Endothelial cell of umbilical vein (primary cell): ENCODE measurements around the gene FAR1. TPM values are rescaled to one million over a fixed set of nuclear protein-coding genes. Genes with fewer than 3 reads are reported as not detected.

Experiments
- BruUV-seq: library from RNA; stranded (reverse); fragments of 400-500 nt; replicated peaks from 2 replicates; lab custom pipeline; 2021; lab: Mats Ljungman, UMichigan
- CTCF ChIA-PET: fragments of 300-600, 350-600 bp; sonication (Branson Sonifier 250); formaldehyde crosslinking; loops from one replicate; lab custom pipeline; 2021; ENCODE audit warnings: antibody characterized with exemption, inconsistent platforms; lab: Charles Lee
- POLR2A ChIA-PET: fragments of 300-600, 350-600 bp; sonication (Branson Sonifier 250); formaldehyde crosslinking; loops from one replicate; lab custom pipeline; 2021; ENCODE audit warnings: antibody characterized with exemption, inconsistent platforms; lab: Charles Lee
- DNase-seq: peaks from one replicate; pipeline ENCODE4 v3.0.0-alpha.2; 2011; ENCODE audit warnings: low read depth, low spot score
- FAIRE-seq: peaks from 2 replicates; lab custom pipeline; 2011; peaks lifted over from hg19 to GRCh38; lab: Jason Lieb, UNC
- H2AFZ ChIP-seq: 2 replicates; pipeline ENCODE4 v1.6.0; 2012; ENCODE audit warnings: low read depth, low read length, control low read depth, inconsistent platforms
- H3K27ac ChIP-seq: 2 replicates; pipeline ENCODE4 v1.5.1; 2011; ENCODE audit warnings: low read depth, mild to moderate bottlenecking, control low read depth, low read length, moderate library complexity; ENCODE audit not compliant: insufficient read depth
- H3K27me3 ChIP-seq, 2 experiments: 2 replicates each; pipeline versions ENCODE4 v1.6.0 to v1.6.1; 2011; ENCODE audit warnings: low read length in 2 of 2, mixed read lengths in 1 of 2; ENCODE audit not compliant: control insufficient read depth in 2 of 2, insufficient read depth in 2 of 2
- H3K36me3 ChIP-seq, 2 experiments: 2 replicates in 1 of 2; 3 replicates in 1 of 2; pipeline ENCODE4 v1.5.1; 2011; ENCODE audit warnings: low read length in 2 of 2, mild to moderate bottlenecking in 1 of 2, moderate library complexity in 1 of 2; ENCODE audit not compliant: control insufficient read depth in 2 of 2, insufficient read depth in 2 of 2; ENCODE audit errors: extremely low read depth in 1 of 2
- H3K4me1 ChIP-seq: 3 replicates; pipeline ENCODE4 v1.5.1; 2011; ENCODE audit warnings: mild to moderate bottlenecking, low read length; ENCODE audit not compliant: control insufficient read depth, insufficient read depth; ENCODE audit errors: extremely low read depth
- H3K4me2 ChIP-seq: 2 replicates; pipeline ENCODE4 v1.6.1; 2011; ENCODE audit warnings: low read length, control low read depth, mixed read lengths; ENCODE audit not compliant: insufficient read depth
- H3K4me3 ChIP-seq, 3 experiments: fragments of 200-600 bp in 1 of 3; sonication (generic), shearing (Covaris generic) in 1 of 3; replicated peaks in 1 of 3; 2 replicates each; pipeline ENCODE4 v1.5.1; 2011 to 2016; ENCODE audit warnings: control low read depth in 3 of 3, low read length in 3 of 3, mild to moderate bottlenecking in 2 of 3, inconsistent platforms in 1 of 3, low read depth in 1 of 3, moderate library complexity in 1 of 3; ENCODE audit not compliant: insufficient read depth in 1 of 3
- H3K79me2 ChIP-seq: 2 replicates; pipeline ENCODE4 v1.6.0; 2012; ENCODE audit warnings: low read length, inconsistent platforms; ENCODE audit not compliant: control insufficient read depth, insufficient read depth
- H3K9ac ChIP-seq: replicated peaks from 2 replicates; pipeline ENCODE3; 2011; ENCODE audit warnings: low read length, control low read depth; ENCODE audit not compliant: insufficient read depth; ENCODE audit errors: extremely low read depth
- H3K9me1 ChIP-seq: replicated peaks from 3 replicates; pipeline ENCODE4 v1.6.0; 2011; ENCODE audit warnings: mild to moderate bottlenecking, low read length; ENCODE audit not compliant: control insufficient read depth, insufficient read depth; ENCODE audit errors: extremely low read depth
- H3K9me3 ChIP-seq: replicated peaks from 2 replicates; pipeline ENCODE4 v1.5.1; 2012; ENCODE audit warnings: low read length, inconsistent platforms; ENCODE audit not compliant: control insufficient read depth, insufficient read depth
- H4K20me1 ChIP-seq: replicated peaks from 2 replicates; pipeline ENCODE3; 2011; ENCODE audit warnings: mild to moderate bottlenecking, low read length; ENCODE audit not compliant: control insufficient read depth, insufficient read depth; ENCODE audit errors: extremely low read depth
- EZH2 ChIP-seq: IDR thresholded peaks from 2 replicates; pipeline ENCODE4 v1.6.1; 2012; ENCODE audit warnings: borderline replicate concordance, low read depth, mild to moderate bottlenecking, moderate library complexity, low read length, inconsistent platforms; ENCODE audit not compliant: severe bottlenecking
- FOS ChIP-seq: IDR thresholded peaks from 2 replicates; pipeline ENCODE4 v1.6.1; 2011; ENCODE audit warnings: mild to moderate bottlenecking, low read length, moderate library complexity, borderline replicate concordance; ENCODE audit not compliant: insufficient read depth
- GATA2 ChIP-seq: IDR thresholded peaks from 2 replicates; pipeline ENCODE4 v1.7.0; 2011; ENCODE audit warnings: low read depth, mild to moderate bottlenecking, moderate library complexity, mixed read lengths, low read length; ENCODE audit not compliant: insufficient read length, insufficient read depth
- JUN ChIP-seq: IDR thresholded peaks from 2 replicates; pipeline ENCODE4 v1.6.1; 2011; ENCODE audit warnings: borderline replicate concordance, low read depth; ENCODE audit not compliant: insufficient read length, insufficient read depth
- MAX ChIP-seq: IDR thresholded peaks from 2 replicates; pipeline ENCODE4 v1.6.1; 2011; ENCODE audit not compliant: insufficient read depth, insufficient read length
- MYC ChIP-seq: IDR thresholded peaks from one replicate; pipeline ENCODE4 v1.6.1; 2011; ENCODE audit warnings: mild to moderate bottlenecking, low read depth, low read length
- POLR2A ChIP-seq: IDR thresholded peaks from 2 replicates; pipeline ENCODE4 v1.6.1; 2012; ENCODE audit warnings: low read depth, mild to moderate bottlenecking, control low read depth, low read length
- POLR2AphosphoS5 ChIP-seq: IDR thresholded peaks from 2 replicates; pipeline ENCODE4 v1.6.1; 2012; ENCODE audit warnings: low read depth, mild to moderate bottlenecking, control low read depth, low read length, moderate library complexity; ENCODE audit not compliant: insufficient read depth
- dilution Hi-C: fragments of 300-500 bp; cut with MboI; formaldehyde crosslinking; loops from one replicate; pipeline ENCODE4 v1.15.0; 2019; ENCODE audit warnings: low sequenced_read_pairs; ENCODE audit not compliant: extremely low pct_ligation_motif_present
- intact Hi-C: fragments of 100-400 bp; cut with micrococcal nuclease; formaldehyde crosslinking; loops from one replicate; pipeline ENCODE4 v1.10.0; 2022
- polyA plus RNA-seq, 4 experiments: library from polyadenylated mRNA; depleted of rRNA in 3 of 4; stranded (reverse) in 3 of 4; unstranded in 1 of 4; fragments of >200 nt; gene quantifications; 2 replicates each; pipeline versions ENCODE4 v1.2.1 to v1.2.3, GENCODE V29; 2011 to 2012; ENCODE audit warnings: missing spikeins in 1 of 4
- total RNA-seq: library from RNA; stranded (reverse); gene quantifications from 2 replicates; pipeline ENCODE4 v1.2.3, GENCODE V29; 2021
- TF ChIP-seq, protein P1 (sequence below), 2 donors: IDR thresholded peaks; 1 replicate in 1 of 2; 2 replicates in 1 of 2; pipeline ENCODE4 v1.5.1; 2011; ENCODE audit warnings: low read length in 2 of 2, mild to moderate bottlenecking in 2 of 2, moderate library complexity in 2 of 2, control low read depth in 1 of 2, inconsistent platforms in 1 of 2, low read depth in 1 of 2; ENCODE audit not compliant: insufficient read depth in 1 of 2; ENCODE audit errors: extremely low read depth in 1 of 2

FAR1 gene
- total and polyA plus RNA-seq, 2 donors (not counting 3 experiments of a cell fraction or from before 2014, with no cell fraction given): 29.5 to 76.4 TPM

GRCh38 chr11:13762718-13763117, 94.2 kb downstream of the FAR1 start:
- H4K20me1 ChIP-seq: no peaks in the 10 kb centered on the region
- DNase-seq (no peak), FAIRE-seq (no peak)
- H2AFZ ChIP-seq: no peak overlapping the region
- CTCF ChIA-PET: interaction anchor here (1.0 to 1.6 kb wide), 3 partner anchors 10 to 275 kb away, joined by 3 to 5 read pairs (median 3); no protein-coding TSS in a partner anchor
- no peaks in the 10 kb centered on the region for H3K36me3 ChIP-seq
- H3K9ac ChIP-seq: no peak overlapping the region
- no TSS peak for BruUV-seq
- no peaks in the 10 kb centered on the region for H3K9me3 ChIP-seq
- no peak overlapping the region for H3K4me2 ChIP-seq
- intact Hi-C loops: no loop called here
- no peaks in the 10 kb centered on the region for H3K79me2 ChIP-seq
- dilution Hi-C loops: no loop called here
- H3K4me3 ChIP-seq: no peak overlapping the region
- no peaks in the 10 kb centered on the region for H3K9me1 ChIP-seq
- H3K4me1 ChIP-seq: no peaks in the 10 kb centered on the region
- H3K27ac ChIP-seq: no peak overlapping the region
- TF ChIP-seq POLR2AphosphoS5 (no peak), POLR2A (no peak), MAX (no peak)
- TF ChIP-seq, protein P1, sequence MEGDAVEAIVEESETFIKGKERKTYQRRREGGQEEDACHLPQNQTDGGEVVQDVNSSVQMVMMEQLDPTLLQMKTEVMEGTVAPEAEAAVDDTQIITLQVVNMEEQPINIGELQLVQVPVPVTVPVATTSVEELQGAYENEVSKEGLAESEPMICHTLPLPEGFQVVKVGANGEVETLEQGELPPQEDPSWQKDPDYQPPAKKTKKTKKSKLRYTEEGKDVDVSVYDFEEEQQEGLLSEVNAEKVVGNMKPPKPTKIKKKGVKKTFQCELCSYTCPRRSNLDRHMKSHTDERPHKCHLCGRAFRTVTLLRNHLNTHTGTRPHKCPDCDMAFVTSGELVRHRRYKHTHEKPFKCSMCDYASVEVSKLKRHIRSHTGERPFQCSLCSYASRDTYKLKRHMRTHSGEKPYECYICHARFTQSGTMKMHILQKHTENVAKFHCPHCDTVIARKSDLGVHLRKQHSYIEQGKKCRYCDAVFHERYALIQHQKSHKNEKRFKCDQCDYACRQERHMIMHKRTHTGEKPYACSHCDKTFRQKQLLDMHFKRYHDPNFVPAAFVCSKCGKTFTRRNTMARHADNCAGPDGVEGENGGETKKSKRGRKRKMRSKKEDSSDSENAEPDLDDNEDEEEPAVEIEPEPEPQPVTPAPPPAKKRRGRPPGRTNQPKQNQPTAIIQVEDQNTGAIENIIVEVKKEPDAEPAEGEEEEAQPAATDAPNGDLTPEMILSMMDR (IDR thresholded peaks at IDR 0.05; ENCODE audit: extremely low read depth in 1 of 2, insufficient read depth in 1 of 2, low read depth in 1 of 2, low read length in 2 of 2): no peak
- POLR2A ChIA-PET: no interaction called here
- peaks cover 0 to 2% of the 10 kb centered on the region in 2 experiments for H3K27me3 ChIP-seq

DNA sequence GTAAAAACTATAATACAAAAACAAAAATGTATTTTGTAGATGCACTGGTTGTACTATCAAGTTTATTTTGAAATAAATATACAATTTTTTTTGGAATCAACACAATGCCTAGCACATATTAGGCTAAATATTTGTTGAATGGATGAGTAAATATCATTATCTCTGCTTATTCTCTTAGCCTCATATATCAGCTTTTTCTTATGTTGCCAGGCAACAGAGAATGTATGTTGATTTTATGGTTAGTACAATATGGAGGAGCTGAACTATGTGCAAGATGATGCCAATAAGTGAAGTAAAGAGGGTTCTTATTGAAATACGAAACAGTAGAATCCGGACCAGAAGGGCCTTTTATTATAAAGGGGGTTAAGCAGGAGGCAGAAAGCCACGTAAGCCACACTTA, 94.9 kb downstream of the FAR1 start:
- dilution Hi-C loops (no loop called here), intact Hi-C loops (no loop called here)
- DNase-seq: no peak
- ChIA-PET POLR2A (no interaction called here), CTCF (interaction anchor here (1.0 to 1.1 kb wide), 2 partner anchors 9 to 276 kb away, joined by 3 to 5 read pairs; no protein-coding TSS in a partner anchor)
- Histone ChIP-seq H3K4me1 (no peaks in the 10 kb centered on the region), H2AFZ (no peak overlapping the region), H4K20me1 (no peaks in the 10 kb centered on the region), H3K27me3 (peaks cover 0 to 3% of the 10 kb centered on the region in 2 experiments), H3K9me3 (no peaks in the 10 kb centered on the region), H3K4me2 (no peak overlapping the region), H3K36me3 (no peaks in the 10 kb centered on the region), H3K9me1 (no peaks in the 10 kb centered on the region), H3K9ac (no peak overlapping the region), H3K4me3 (no peak overlapping the region), H3K79me2 (no peaks in the 10 kb centered on the region), H3K27ac (no peak overlapping the region)
- no TSS peak for BruUV-seq
- TF ChIP-seq EZH2 (no peak), MYC (no peak), JUN (no peak), POLR2A (no peak), FOS (no peak), GATA2 (no peak), MAX (no peak), POLR2AphosphoS5 (no peak)
- TF ChIP-seq, protein P1 (IDR thresholded peaks at IDR 0.05; ENCODE audit: extremely low read depth in 1 of 2, insufficient read depth in 1 of 2, low read depth in 1 of 2, low read length in 2 of 2): no peak
- no peak for FAIRE-seq
